Glomerular endothelial cell (primary cell): ENCODE data around the gene HTR4. TPM values are rescaled to one million over a fixed set of nuclear protein-coding genes. Genes with fewer than 3 reads are reported as not detected.

Source experiments
- DNase-seq: peaks from one replicate; pipeline ENCODE4 v3.0.0-alpha.2; 2011; ENCODE audit warnings: low read depth, low spot score; ENCODE audit errors: extremely low read depth
- total RNA-seq: library from RNA; depleted of rRNA; stranded (reverse); fragments of >200 nt; gene quantifications from 2 replicates; pipeline ENCODE4 v1.2.3, GENCODE V29; 2015

Gene HTR4
- total RNA-seq, 1 donor from 2014 or later = not detected

DNA sequence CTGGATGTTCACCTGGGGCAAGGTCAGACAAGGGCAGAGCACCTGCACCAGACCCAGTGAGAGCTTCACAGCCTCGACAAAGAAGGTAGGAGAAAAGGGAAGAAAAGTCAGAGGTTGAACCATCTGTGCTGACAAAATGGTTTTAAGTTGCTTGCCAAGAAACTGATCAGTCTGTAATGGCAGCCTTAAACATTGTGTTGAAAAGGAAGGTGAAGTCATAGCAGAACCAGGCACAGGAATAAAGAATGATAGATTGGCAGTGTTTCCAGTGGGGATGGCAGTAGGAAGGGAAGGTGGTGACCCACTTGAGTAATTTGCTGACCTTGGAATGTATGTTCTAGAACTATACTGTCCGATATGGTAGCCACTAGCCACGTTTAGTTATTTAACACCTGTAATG lies 34.2 kb downstream of the HTR4 start:
- no peak for DNase-seq

DNA sequence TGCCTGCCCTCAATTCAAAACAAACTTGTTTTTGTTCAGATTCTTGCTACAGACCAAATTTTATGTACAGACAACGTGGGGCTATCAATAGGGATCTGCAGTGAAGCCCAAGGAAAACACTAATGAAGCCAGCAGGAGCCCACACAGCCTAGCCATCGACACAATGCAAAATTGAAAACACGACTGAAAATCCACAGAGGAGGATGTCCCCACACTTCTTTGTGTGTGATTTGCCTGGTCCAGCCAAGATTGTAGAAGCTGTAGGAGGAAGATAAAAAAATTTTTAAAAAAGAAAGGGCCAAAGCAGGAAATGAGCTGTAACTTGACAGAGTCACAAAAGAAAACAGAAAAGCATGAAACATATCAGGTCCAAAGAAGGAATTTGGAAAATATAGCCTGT lies 34.8 kb downstream of the HTR4 start:
- no peak for DNase-seq

- DNase-seq = no peak
Measured at GRCh38 chr5:148615644-148616275, 38.6 kb downstream of the HTR4 start.

- no peak for DNase-seq
Measured at GRCh38 chr5:148607406-148607805, 46.9 kb downstream of the HTR4 start.

DNA sequence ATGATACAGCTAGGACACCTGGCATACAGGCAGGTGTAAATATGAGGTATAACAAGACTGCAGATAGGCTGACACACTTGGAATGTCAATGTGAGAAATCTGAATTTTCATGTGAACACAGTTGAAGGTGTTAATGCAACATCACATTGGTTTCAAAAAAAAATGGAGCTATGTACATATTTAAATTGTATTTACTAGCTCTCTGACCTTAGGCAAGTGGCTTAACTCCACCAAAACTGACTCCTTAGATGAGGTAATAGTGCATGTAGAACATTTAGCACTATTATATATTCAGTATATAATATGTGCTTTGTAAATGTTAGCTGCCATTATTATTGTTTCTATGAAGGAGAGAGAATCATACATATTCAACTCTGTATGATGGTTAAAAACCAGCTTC lies 48.0 kb downstream of the HTR4 start:
- DNase-seq = no peak

- DNase-seq = no peak
Measured at GRCh38 chr5:148599187-148599586, 55.1 kb downstream of the HTR4 start.

- DNase-seq = no peak
Measured at GRCh38 chr5:148595697-148596096, 58.6 kb downstream of the HTR4 start.

GRCh38 chr5:148586796-148587195 lies 67.5 kb downstream of the HTR4 start:
- no peak for DNase-seq

DNA sequence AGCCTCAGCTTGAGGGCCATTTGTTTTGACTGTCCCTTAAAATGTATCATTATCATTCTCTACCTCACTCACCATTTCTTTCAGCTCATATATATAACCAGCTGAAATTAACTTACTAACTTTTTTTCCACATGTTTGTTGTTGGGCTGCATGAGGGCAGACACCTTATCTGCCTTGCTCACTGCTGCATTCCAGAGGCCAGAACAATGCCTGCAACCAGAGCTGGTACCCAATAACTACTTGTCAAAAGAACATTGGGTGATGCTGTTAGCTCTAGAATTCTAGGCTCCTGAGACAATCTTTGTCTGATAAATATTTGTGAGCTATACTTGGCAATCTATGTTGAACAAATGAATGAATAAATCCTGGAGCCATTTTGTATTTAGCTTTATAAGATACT lies 68.3 kb downstream of the HTR4 start:
- no peak for DNase-seq

GRCh38 chr5:148584103-148584502 lies 70.2 kb downstream of the HTR4 start:
- DNase-seq = no peak

DNA sequence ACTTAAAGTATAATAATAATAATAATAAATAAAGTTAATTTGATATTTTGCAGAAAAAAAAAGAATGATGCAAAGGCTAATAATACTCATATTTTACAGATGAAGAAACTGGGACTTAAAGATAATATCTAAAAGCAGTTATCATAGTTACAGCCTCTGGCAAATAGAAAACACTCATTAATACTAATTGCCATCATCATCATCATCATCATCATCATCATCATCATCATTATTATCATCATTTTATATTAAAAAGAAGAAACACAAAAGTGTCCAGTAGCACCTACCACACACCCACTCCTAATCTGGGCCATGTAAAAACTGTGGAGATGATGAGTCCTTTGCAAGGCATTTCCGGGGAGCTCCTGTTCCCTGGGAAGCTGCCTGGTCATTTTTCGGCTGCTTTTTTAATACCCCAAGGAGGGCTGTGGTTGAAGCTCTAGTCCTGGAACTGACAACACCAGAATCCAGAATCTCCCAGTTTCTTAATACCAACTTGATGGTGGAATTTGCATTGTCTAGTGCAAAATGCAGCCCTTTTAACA lies 70.8 kb downstream of the HTR4 start:
- no peak for DNase-seq

DNA sequence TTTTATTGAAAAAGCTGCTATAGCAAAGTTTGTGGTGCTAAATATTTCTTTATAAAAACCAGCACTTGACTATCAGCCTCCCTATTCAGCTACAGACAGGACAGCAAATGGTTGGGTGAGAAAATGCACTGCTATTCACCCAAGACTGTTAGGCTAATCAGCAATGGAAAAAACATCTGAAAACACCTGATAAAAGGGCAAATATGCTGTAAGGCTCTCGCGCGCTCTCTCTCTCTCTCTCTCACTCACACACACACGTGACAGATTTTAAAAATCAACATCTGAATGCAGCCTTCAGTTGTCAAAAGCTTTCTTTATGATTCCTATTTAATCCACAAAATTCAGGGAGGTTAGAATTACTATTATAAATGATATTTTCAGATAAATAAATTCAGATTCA lies 80.2 kb downstream of the HTR4 start:
- no peak for DNase-seq

- DNase-seq = no peak
Measured at GRCh38 chr5:148573374-148573773, 81.0 kb downstream of the HTR4 start.

- DNase-seq = no peak
Measured at GRCh38 chr5:148569948-148570347, 84.4 kb downstream of the HTR4 start.

- DNase-seq = no peak
Measured at GRCh38 chr5:148565148-148565547, 89.2 kb downstream of the HTR4 start.

DNA sequence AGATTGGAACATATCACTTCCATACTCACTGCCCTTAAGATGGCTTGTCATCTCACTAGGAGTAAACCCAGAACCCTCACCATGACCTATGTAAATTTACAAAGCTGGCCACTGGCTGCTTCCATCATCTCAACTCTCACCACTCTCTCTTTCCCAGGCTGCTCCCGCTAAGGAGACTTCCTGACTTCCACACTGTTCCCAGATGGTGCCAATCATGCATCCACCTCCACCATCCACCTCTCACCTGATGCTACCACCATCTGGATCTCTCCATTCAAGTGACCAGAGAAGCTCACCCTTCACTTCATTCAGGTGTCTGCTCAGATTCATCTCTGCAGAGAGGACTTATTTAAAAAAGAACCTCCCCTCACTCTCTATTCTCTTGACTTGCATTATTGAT lies 91.3 kb downstream of the HTR4 start:
- DNase-seq = no peak

- DNase-seq = no peak
Measured at GRCh38 chr5:148561801-148562311, 92.5 kb downstream of the HTR4 start.

DNA sequence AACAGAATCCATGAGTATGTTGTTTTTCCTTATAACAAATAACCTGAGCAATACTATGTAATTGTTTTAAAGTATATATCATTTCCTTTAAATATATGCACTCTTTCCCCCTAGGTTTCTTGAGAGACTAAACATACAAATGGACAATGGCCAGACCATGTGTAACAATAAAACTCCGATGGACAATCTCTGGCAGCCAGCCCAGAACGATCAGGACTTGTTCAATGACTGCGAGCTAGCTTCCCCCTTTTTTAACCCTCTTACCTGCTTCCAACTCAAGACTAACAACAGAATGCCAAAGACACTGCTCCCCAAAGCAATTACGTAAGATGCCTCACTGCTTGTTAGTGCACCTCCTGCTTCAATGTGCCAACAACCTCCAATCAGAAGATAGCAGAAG lies 94.9 kb downstream of the HTR4 start:
- DNase-seq = no peak

DNA sequence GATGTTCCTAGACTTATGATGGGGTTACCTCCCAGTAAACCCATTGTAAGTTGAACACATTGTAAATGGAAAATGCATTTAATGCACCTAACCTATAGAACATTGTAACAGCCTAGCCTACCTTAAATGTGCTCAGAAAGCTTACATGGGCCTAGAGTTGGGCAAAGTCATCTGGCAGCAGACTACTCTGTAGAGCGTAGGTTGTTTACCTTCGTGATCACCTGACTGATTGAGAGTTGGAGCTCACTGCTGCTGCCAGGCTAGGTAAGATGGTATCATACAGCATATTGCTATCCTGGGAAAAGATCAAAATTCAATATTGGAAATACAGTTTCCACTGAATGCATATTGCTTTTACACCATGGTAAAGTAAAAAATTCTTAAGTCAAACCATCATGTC lies 95.4 kb downstream of the HTR4 start:
- no peak for DNase-seq

- DNase-seq = no peak
Measured at GRCh38 chr5:148556835-148557234, 97.5 kb downstream of the HTR4 start.

DNA sequence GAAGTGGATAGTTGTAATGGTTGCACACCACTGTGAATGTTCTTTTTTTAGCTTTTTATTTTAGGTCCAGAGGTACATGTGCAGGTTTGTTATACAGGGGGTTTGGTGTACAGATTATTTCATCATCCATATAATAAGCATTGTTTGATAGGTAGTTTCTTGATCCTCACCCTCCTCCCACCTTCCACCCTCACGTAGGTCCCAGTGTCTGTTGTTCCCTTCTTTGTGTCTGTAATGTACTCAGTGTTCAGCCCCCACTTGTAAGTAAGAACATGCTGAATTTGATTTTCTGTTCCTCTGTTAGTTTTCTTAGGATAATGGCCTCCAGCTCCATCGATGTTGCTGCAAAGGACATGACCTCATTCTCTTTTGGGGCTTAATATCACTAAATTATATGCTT lies 99.7 kb downstream of the HTR4 start:
- DNase-seq = no peak

DNA sequence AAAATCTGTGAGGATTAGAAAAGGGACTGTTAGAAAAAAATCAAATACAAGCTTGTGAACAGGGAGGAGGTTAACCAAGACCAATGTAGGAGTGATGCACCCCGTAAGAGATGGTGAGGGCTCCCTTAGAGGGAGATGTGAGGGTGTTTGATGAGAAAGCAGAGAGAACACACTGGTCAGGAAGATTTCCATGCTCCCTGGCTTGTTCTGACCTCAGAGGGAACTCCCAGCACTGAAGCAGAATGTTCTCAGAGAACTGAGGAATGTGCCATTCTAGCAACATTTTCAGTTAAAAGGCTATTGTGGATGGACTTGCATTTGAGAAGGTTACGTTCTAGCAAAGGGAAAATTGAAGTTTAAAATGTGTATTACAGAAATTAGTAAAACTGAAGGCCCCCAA lies 110.6 kb downstream of the HTR4 start:
- DNase-seq = no peak

DNA sequence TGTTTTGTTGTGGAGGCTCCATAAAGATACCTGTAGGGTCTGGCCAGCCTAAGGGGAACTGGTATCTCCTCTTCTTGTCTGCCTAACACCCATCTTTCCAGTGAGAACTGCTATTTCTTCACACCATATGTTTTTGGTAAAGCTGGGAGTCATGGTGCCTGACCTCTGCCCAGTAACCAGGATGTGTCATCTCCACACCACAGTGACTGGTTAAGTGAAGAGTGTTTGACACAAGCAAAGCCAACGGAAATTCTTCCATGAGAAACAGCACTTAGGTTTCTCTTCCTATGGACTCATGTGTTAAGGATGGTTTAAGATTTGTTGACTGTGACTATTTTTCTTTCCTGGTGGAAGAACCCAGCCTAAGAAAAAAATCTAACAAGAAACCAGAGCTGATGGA lies 111.5 kb downstream of the HTR4 start:
- no peak for DNase-seq
